HepG2 (cell line): ENCODE results near the gene CNTD1. TPM values are rescaled to one million over a fixed set of nuclear protein-coding genes. Genes with fewer than 3 reads are reported as not detected.

Experiments used
- ARNT2 ChIP-seq: sonication (generic); formaldehyde crosslinking; IDR thresholded peaks from 2 replicates; pipeline ENCODE4 v1.8.0; 2022; ENCODE audit warnings: mild to moderate bottlenecking, low read depth, missing genetic modification reagents, moderate library complexity
- BRCA1 ChIP-seq: sonication (generic); formaldehyde crosslinking; IDR thresholded peaks from 2 replicates; pipeline ENCODE4 v1.4.0; 2020; ENCODE audit warnings: missing genetic modification reagents
- CHD4 ChIP-seq: fragments of 200-600 bp; sonication (generic); IDR thresholded peaks from 2 replicates; pipeline ENCODE4 v1.7.0; 2017; ENCODE audit warnings: mild to moderate bottlenecking, low read length, borderline replicate concordance
- DNMT3B ChIP-seq: conservative IDR thresholded peaks from 2 replicates; pipeline ENCODE4 v1.6.1; 2016; ENCODE audit warnings: missing biosample characterization, control low read depth
- EEA1 ChIP-seq: sonication (generic); formaldehyde crosslinking; IDR thresholded peaks from 2 replicates; pipeline ENCODE4 v1.5.1; 2020; ENCODE audit warnings: mild to moderate bottlenecking, missing genetic modification reagents, borderline replicate concordance
- FOXJ3 ChIP-seq: sonication (generic); formaldehyde crosslinking; IDR thresholded peaks from 2 replicates; pipeline ENCODE4 v1.4.0; 2020; ENCODE audit warnings: missing genetic modification reagents, mild to moderate bottlenecking, borderline replicate concordance
- JDP2 ChIP-seq: sonication (generic); formaldehyde crosslinking; IDR thresholded peaks from 2 replicates; pipeline ENCODE4 v1.8.1; 2022; ENCODE audit warnings: missing genetic modification reagents, borderline replicate concordance
- KAT8 ChIP-seq: IDR thresholded peaks from 2 replicates; pipeline ENCODE4 v1.6.1; 2016; ENCODE audit warnings: missing genetic modification reagents, missing compliant biosample characterization
- KDM4B ChIP-seq: sonication (generic); formaldehyde crosslinking; IDR thresholded peaks from 2 replicates; pipeline ENCODE4 v1.4.0; 2020; ENCODE audit warnings: missing genetic modification reagents
- NR2F2 ChIP-seq: IDR thresholded peaks from 2 replicates; pipeline ENCODE4 v1.6.1; 2012; ENCODE audit warnings: low read depth, inconsistent platforms, borderline replicate concordance
- PHF21A ChIP-seq: sonication (generic); formaldehyde crosslinking; IDR thresholded peaks from 2 replicates; pipeline ENCODE4 v1.5.0; 2020; ENCODE audit warnings: mild to moderate bottlenecking, missing genetic modification reagents
- POLR2AphosphoS2 ChIP-seq: IDR thresholded peaks from 2 replicates; pipeline ENCODE4 v1.6.1; 2011; ENCODE audit warnings: low read depth, low read length, improper control_type of control experiment
- RBAK ChIP-seq: sonication (generic); formaldehyde crosslinking; IDR thresholded peaks from 2 replicates; pipeline ENCODE4 v1.5.1; 2020; ENCODE audit warnings: mild to moderate bottlenecking, missing genetic modification reagents
- RCOR2 ChIP-seq: IDR thresholded peaks from 2 replicates; pipeline ENCODE4 v1.6.1; 2016; ENCODE audit warnings: missing biosample characterization, missing genetic modification reagents
- SALL2 ChIP-seq: sonication (generic); formaldehyde crosslinking; IDR thresholded peaks from 2 replicates; pipeline ENCODE4 v1.8.1; 2023; ENCODE audit warnings: mild to moderate bottlenecking, missing genetic modification reagents, inconsistent platforms
- SETDB1 ChIP-seq: sonication (generic); formaldehyde crosslinking; IDR thresholded peaks from 2 replicates; pipeline ENCODE4 v1.5.1; 2020; ENCODE audit warnings: missing genetic modification reagents, mild to moderate bottlenecking, borderline replicate concordance
- SMC3 ChIP-seq: IDR thresholded peaks from 2 replicates; pipeline ENCODE4 v1.6.1; 2011; ENCODE audit warnings: low read length, improper control_type of control experiment
- TBX2 ChIP-seq: sonication (generic); formaldehyde crosslinking; IDR thresholded peaks from 2 replicates; pipeline ENCODE4 v1.5.0; 2020; ENCODE audit warnings: missing genetic modification reagents, mild to moderate bottlenecking, borderline replicate concordance
- ZNF431 ChIP-seq: sonication (generic); formaldehyde crosslinking; IDR thresholded peaks from 2 replicates; pipeline ENCODE4 v1.9.0; 2022; ENCODE audit warnings: missing genetic modification reagents, low read depth, mild to moderate bottlenecking, borderline replicate concordance
- ZNF460 ChIP-seq: sonication (generic); formaldehyde crosslinking; IDR thresholded peaks from 2 replicates; pipeline ENCODE4 v1.5.1; 2020; ENCODE audit warnings: missing genetic modification reagents, mild to moderate bottlenecking, borderline replicate concordance
- ZNF496 ChIP-seq: sonication (generic); formaldehyde crosslinking; IDR thresholded peaks from 2 replicates; pipeline ENCODE4 v1.8.1; 2023; ENCODE audit warnings: mild to moderate bottlenecking, moderate library complexity, missing genetic modification reagents; ENCODE audit not compliant: insufficient replicate concordance
- ZNF550 ChIP-seq: sonication (generic); formaldehyde crosslinking; IDR thresholded peaks from 2 replicates; pipeline ENCODE4 v1.4.0; 2020; ENCODE audit warnings: mild to moderate bottlenecking, missing genetic modification reagents, borderline replicate concordance
- ZNF570 ChIP-seq: sonication (generic); formaldehyde crosslinking; IDR thresholded peaks from 2 replicates; pipeline ENCODE4 v1.4.0; 2020; ENCODE audit warnings: mild to moderate bottlenecking, missing genetic modification reagents, borderline replicate concordance
- polyA plus RNA-seq, 8 experiments: library from polyadenylated mRNA; depleted of rRNA in 3 of 8; stranded (reverse) in 7 of 8; unstranded in 1 of 8; fragments of >200 nt; fragmentation: Illumina TruSeq in 4 of 8; extraction: Trizol in 4 of 8; gene quantifications; 2 replicates each; pipeline versions ENCODE4 v1.2.1 to v1.2.3, GENCODE V29; 2011 to 2016; ENCODE audit warnings: low read depth in 4 of 8, missing spikeins in 1 of 8, mixed read lengths in 1 of 8; ENCODE audit not compliant: insufficient read depth in 1 of 8
- total RNA-seq, 5 experiments: library from RNA; depleted of rRNA; stranded (reverse); fragments of >200 nt; fragmentation: Illumina TruSeq; extraction: Trizol; gene quantifications; 2 replicates each; pipeline ENCODE4 v1.2.3, GENCODE V29; 2016; ENCODE audit warnings: low read depth in 1 of 5
- TF ChIP-seq, protein P1 (sequence below): sonication (generic); formaldehyde crosslinking; conservative IDR thresholded peaks from 2 replicates; pipeline ENCODE4 v1.8.0; 2022; ENCODE audit warnings: missing genetic modification reagents
- TF ChIP-seq, protein P2 (sequence below): sonication (generic); formaldehyde crosslinking; IDR thresholded peaks from 2 replicates; pipeline ENCODE4 v1.8.1; 2023; ENCODE audit warnings: mild to moderate bottlenecking, missing genetic modification reagents, borderline replicate concordance
- TF ChIP-seq, protein P3 (sequence below): IDR thresholded peaks from 2 replicates; pipeline ENCODE4 v1.6.1; 2018; ENCODE audit warnings: missing genetic modification reagents, mild to moderate bottlenecking, missing compliant biosample characterization
- TF ChIP-seq, protein P4 (sequence below): sonication (generic); formaldehyde crosslinking; IDR thresholded peaks from 2 replicates; pipeline ENCODE4 v1.4.0; 2020; ENCODE audit warnings: missing genetic modification reagents
- TF ChIP-seq, protein P5 (sequence below): sonication (generic); formaldehyde crosslinking; IDR thresholded peaks from 2 replicates; pipeline ENCODE4 v1.4.0; 2020; ENCODE audit warnings: missing genetic modification reagents

CNTD1 gene
- total and polyA plus RNA-seq, 2 of the 13 experiments (the other 11 are each of a cell fraction or from before 2014, with no cell fraction given): 0.11 to 0.15 TPM

DNA sequence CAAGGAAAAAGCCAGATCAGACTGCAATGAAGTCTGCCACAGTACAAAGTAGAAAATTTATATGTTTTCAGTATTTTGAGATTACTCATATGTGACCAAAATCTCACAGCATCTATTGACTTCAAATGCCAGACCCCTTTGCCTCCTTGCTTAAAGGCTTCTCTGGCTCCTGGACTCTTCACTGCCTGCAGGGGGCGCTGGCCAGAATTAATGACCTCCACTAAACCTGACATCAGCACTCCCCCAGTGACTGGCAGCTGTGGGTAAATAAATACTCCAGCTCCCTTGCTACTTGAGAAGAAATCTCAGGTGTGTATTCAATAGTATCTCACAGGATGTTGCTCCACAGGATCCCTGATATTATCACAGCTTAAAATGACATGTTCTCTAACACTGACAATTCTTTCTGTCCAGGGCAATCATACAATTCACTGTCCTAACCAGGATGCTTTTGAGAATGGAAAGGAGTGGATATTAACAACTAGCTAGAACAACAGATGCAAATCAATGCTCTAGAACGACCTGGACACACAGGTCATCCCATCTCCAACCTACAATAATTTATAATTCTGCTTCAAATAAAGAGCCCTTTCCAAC, 21.4 kb downstream of the CNTD1 start (continued):
- TF ChIP-seq ARNT2 (CRISPR knock-in tag): no peak
- TF ChIP-seq POLR2AphosphoS2: no peak
- TF ChIP-seq EEA1: no peak
- TF ChIP-seq PHF21A (CRISPR knock-in tag): no peak
- TF ChIP-seq, protein P1, sequence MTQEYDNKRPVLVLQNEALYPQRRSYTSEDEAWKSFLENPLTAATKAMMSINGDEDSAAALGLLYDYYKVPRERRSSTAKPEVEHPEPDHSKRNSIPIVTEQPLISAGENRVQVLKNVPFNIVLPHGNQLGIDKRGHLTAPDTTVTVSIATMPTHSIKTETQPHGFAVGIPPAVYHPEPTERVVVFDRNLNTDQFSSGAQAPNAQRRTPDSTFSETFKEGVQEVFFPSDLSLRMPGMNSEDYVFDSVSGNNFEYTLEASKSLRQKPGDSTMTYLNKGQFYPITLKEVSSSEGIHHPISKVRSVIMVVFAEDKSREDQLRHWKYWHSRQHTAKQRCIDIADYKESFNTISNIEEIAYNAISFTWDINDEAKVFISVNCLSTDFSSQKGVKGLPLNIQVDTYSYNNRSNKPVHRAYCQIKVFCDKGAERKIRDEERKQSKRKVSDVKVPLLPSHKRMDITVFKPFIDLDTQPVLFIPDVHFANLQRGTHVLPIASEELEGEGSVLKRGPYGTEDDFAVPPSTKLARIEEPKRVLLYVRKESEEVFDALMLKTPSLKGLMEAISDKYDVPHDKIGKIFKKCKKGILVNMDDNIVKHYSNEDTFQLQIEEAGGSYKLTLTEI (CRISPR knock-in tag): no peak
- no peak for TF ChIP-seq ZNF496 (CRISPR knock-in tag)
- TF ChIP-seq, protein P2, sequence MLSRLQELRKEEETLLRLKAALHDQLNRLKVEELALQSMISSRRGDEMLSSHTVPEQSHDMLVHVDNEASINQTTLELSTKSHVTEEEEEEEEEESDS (CRISPR knock-in tag): no peak
- TF ChIP-seq DNMT3B: 0 out of 2 replicates have a peak, but pooled peaks have one; percentile 45
- TF ChIP-seq, protein P3, sequence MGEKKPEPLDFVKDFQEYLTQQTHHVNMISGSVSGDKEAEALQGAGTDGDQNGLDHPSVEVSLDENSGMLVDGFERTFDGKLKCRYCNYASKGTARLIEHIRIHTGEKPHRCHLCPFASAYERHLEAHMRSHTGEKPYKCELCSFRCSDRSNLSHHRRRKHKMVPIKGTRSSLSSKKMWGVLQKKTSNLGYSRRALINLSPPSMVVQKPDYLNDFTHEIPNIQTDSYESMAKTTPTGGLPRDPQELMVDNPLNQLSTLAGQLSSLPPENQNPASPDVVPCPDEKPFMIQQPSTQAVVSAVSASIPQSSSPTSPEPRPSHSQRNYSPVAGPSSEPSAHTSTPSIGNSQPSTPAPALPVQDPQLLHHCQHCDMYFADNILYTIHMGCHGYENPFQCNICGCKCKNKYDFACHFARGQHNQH: peak; percentile 50; the same call in 1 of the 2 replicates
- no peak for TF ChIP-seq ZNF431
- TF ChIP-seq ZNF460: no peak
- TF ChIP-seq FOXJ3 (CRISPR knock-in tag): 0 out of 2 replicates have a peak, but pooled peaks have one; percentile 22
- TF ChIP-seq SMC3: peak; percentile 82
- TF ChIP-seq KDM4B (CRISPR knock-in tag): no peak
- no peak for TF ChIP-seq TBX2 (CRISPR knock-in tag)
- no peak for TF ChIP-seq SETDB1 (CRISPR knock-in tag)
- TF ChIP-seq KAT8 (CRISPR knock-in tag): no peak
- TF ChIP-seq RBAK (CRISPR knock-in tag): no peak
- no peak for TF ChIP-seq SALL2 (CRISPR knock-in tag)
- TF ChIP-seq, protein P4, sequence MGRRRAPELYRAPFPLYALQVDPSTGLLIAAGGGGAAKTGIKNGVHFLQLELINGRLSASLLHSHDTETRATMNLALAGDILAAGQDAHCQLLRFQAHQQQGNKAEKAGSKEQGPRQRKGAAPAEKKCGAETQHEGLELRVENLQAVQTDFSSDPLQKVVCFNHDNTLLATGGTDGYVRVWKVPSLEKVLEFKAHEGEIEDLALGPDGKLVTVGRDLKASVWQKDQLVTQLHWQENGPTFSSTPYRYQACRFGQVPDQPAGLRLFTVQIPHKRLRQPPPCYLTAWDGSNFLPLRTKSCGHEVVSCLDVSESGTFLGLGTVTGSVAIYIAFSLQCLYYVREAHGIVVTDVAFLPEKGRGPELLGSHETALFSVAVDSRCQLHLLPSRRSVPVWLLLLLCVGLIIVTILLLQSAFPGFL (CRISPR knock-in tag): no peak
- no peak for TF ChIP-seq RCOR2 (CRISPR knock-in tag)
- no peak for TF ChIP-seq ZNF550
- TF ChIP-seq, protein P5, sequence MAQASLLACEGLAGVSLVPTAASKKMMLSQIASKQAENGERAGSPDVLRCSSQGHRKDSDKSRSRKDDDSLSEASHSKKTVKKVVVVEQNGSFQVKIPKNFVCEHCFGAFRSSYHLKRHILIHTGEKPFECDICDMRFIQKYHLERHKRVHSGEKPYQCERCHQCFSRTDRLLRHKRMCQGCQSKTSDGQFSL (CRISPR knock-in tag): no peak
- TF ChIP-seq CHD4: no peak
- TF ChIP-seq ZNF570 (CRISPR knock-in tag): no peak
- no peak for TF ChIP-seq JDP2 (CRISPR knock-in tag)
- no peak for TF ChIP-seq NR2F2
- no peak for TF ChIP-seq BRCA1 (CRISPR knock-in tag)
